GM21526 (cell line): ENCODE results near the gene MED10.

Source experiments
- ATAC-seq: cut with Tn5 transposase; IDR thresholded peaks from one replicate; pipeline ENCODE4 v1.9.1; 2021; ENCODE audit warnings: moderate library complexity; ENCODE audit not compliant: unreplicated experiment, low FRiP score

The MED10 gene

DNA sequence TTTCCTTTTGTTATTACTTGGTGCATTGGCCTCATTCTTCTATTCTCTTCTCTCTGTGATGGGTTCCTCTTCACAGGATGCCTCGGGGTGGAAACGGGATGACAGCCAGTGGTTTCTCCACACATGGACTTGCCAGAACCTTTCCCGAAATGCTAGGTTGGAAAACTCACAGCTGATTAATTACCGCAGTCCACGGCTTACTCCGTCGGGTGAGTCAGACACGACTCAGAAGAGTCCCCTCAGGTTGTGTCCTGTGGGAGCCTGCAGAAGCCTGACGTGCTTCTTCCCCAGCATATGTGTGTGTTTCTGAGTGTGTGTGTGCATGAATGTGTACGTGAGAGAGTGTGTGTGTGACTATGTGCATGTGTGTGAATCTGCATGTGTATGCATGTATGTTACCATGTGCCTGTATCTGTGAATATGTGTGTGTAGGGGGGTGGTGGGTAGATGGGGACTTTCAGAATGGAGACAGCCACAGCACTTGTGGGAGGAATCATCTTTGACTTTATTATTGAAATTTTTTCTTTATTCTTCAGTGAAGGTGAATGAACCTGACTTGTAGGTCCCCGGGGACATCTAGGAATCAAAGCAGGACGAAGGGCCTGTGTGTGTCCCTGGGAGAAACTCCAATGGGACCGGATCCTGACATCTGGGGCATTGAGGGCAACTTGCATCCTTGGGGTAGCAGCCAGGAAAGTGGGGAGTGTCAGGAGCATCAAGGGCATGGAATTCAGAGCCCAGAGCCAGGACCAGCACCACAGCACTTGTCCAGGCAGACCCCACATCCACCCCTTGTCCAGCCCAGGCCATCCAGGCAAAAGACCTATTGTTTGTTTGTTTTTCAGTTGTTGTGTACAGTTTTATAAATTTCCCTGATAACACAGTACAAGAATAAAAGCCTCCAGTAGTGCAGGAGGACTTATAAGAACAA lies 21.9 kb upstream of the MED10 start:
- ATAC-seq: no peak

DNA sequence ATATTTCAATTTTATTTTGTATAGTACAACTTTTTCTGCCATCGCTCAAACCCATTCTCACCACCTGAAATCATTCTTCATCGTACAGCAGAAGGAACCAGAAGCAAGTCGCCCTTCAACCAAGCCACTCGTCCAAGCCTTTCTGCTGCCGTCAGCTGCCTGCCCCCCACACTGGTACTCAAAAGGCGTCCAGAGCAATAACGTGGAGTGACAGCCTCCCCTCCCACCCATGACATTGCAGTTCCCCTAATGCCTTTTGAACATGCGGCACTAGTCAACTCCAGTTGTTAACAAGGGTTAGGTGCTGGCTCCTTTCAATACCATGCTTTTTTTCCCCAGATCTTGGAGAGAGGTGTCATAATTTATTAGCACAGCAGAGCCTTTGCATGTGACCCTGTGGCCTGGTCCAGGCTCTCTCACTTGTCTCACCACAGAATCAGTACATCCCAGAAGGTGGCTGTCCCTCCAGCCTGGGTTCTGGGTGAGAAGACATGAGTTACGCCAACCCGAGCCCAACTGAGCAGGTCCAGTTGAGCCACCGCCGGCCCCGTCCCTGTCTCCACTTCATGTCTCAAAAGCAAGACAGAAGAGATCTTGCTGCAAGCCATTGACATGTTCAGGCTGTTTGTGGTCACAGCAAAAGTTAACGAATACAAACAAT lies 20.4 kb upstream of the MED10 start:
- no peak for ATAC-seq

DNA sequence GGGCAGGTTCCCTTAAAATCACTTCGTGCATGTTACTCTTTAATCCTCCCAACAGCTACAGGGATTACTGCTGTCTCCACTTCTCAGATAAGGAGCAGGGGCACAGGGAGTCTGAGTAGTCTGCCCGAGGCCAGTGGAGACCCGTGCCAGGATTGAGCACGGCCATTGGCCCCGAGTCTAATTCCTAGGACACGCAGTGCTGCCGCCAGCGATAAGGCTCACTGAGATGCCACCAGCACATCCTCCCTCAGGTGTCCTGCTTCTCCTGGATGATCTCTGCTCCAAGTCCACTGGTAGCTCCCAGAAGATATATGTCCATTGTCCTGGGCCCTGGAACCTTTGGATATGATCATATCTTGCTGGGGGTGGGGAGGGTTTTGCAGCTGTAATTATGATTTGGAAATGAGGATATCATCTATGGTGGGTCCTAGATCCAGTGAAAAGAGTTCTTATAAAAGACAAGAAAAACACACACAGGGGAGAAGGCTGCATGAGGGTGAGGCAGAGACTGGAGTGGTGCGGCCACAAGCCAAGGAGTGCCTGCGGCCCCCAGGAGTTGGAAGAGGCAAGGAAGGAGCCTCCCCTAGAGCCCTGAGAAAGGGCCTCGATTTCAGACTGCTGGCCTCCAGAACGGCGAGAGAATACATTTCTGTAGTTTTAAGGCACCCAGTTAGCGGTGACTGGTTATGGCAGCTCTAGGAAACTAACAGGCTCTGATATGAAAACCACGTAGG lies 19.4 kb upstream of the MED10 start:
- ATAC-seq: no peak

DNA sequence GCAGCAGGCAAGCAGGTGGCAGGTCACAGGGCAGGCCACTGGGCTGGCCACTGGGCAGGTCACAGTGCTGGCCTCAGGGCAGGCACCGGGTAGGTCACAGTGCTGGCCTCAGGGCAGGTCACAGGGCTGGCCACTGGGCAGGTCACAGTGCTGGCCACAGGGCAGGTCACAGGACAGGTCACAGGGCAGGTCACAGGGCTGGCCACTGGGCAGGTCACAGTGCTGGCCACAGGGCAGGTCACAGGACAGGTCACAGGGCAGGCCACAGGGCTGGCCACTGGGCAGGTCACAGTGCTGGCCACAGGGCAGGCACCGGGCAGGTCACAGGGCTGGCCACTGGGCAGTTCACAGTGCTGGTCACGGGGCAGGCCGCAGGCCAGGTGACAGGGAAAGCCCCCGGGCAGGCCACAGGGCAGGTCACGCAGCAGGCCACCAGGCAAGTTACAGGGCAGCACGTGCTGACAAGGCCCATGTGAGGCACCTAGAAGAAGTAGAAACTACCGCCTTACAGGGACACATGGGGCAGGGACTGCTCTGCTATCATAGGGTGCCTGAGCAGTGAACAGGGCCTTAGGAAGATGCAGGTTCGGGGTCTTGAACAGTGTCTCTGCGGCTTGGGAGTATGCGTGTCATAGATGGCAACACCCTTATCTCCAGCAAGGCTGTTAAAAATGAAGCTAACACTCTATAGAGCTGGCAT lies 18.6 kb upstream of the MED10 start:
- no peak for ATAC-seq

DNA sequence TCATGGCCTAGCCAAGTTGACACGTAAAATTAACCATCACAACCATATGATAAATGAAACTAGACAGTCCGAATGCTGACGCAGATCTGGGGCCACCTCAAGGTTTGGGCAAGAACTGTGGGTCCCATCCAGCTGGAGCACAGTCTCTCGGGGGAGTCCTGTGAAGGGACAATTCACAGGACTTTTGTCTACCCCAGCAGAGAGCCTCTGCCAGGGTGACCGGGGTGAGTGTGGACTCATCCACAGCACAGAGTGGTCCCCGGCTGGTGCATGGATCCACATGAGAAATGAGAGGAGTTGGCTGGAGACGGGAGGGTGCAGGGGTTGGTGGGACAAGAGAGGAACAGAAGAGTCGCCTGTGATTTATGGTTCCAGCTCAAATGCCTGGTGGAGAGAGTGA lies 17.7 kb upstream of the MED10 start:
- no peak for ATAC-seq

DNA sequence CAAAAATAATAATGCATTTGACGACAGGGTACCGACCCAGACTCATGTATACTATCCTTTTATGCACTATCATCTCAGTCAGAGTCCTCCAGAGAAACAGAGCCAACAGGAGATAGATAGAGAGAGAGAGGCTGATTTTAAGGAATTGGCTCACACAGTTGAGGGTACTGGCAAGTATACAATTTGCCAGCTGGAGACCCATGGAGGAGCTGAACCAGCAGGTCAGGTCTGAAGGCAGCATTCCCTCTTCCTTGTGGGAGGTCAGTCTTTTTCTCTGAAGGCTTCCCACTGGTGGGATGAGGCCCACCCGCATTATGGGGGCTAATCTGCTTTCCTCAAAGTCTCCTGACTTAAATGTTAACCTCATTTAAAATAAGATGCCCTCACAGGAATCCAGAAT lies 17.3 kb upstream of the MED10 start:
- ATAC-seq: no peak

DNA sequence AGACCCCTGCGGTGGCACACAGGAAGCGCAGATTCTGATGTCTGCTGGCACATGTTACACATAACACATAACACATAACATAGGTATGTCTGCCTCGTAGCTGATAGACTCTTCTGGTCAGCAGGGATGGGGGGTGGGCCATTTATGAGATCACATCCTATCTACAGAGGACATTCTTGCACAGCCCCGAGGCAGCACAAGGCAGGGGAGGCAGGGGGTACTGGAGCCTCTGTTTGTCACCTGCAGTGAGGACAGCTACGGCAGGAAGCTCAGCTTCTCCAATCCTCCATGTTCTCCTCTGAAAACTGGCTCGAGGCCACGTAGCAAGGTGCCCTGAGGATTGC lies 16.7 kb upstream of the MED10 start:
- no peak for ATAC-seq

DNA sequence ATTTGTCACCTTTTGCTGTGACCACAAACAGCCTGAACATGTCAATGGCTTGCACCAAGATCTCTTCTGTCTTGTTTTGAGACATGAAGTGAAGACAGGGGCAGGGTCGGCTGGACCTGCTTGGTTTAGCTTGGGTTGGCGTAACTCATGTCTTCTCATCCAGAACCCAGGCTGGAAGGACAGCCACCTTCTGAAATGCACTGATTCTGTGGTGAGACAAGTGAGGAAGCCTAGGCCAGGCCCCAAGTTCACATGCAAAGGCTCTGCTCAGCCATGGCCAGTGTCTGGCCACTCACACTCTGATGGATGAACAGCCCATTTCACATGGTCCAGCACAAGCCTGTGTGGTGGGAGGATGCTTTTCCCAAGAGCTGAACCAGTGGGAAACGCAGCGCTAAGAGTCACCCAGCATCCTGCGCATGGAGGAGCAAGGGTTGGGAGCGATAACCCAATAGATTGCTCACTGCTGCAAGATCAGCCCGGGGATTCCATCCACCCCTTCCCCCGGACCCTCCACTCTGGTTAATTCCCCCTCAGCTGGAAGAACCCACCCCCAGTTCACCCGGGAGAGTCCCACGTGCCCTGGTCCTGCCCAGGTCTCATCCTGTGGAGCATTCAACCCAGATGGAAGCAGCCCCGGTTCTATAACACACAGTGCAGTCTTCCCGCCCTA lies 16.2 kb upstream of the MED10 start:
- ATAC-seq: no peak

DNA sequence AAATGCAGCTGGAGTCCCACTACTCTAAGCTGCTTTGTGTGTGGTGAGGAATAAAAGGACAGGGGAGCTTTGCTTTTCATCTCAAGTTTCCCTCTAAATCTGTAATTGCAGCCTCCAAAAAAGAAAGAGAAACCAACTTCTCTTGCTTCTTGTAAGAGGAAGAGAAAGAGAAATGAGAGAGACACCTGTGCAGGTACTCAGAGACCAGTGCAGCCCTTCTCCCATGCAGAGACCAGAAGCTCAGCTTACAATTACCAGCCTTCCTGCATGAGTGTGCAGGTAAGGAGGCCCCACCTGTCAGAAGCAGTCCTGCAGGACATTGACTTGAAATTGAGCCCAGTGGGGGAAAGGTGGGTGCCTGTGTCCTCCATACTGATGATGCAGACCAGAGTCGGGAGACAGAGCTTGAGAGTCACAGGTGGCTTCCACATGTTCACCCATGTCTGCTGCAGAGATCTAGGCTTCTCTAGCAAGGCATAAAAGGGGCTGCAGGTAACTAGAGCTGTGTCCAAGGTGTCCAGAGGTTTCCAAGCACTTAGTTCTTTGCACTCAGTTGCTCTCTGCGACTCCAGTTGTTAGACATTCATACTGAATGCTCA lies 15.3 kb upstream of the MED10 start:
- ATAC-seq: peak; percentile 61

DNA sequence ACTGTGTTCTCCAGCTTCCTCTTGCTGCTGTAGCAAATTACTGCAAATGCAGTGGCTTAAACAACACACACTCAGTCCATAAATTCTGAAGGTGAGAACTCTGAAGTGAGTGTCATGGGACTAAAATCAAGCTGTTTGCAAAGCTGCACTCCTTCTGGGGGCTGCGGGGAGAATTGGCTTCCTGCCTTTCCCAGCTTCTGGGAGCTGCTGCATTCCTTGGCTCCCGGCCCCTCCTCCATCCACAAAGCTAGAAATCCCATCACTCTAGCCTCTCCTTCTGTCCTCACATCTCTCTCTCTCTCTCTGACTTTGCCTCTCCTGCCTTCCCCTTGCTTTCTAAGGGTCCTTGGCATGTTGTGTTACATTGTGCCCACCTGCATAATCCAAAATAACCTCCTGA lies 14.2 kb upstream of the MED10 start:
- no peak for ATAC-seq

DNA sequence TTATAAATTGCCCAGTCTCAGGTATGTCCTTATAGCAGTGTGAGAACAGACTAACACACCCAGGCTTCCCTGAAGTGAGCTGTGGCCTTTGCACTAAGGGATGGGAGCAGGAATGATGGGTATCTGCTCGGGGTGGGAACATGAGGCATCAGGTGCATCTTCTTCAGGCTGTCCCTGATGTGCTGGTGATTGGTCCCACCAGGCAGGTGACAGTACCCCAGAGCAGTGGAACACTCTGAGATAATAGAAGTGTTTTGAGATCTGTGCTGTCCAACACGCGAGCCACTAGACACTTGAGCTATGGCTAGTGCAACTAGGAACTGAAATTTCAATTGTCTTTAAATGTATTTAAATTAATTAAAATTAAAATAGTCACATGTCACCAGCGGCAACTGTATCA lies 12.8 kb upstream of the MED10 start:
- ATAC-seq: no peak

DNA sequence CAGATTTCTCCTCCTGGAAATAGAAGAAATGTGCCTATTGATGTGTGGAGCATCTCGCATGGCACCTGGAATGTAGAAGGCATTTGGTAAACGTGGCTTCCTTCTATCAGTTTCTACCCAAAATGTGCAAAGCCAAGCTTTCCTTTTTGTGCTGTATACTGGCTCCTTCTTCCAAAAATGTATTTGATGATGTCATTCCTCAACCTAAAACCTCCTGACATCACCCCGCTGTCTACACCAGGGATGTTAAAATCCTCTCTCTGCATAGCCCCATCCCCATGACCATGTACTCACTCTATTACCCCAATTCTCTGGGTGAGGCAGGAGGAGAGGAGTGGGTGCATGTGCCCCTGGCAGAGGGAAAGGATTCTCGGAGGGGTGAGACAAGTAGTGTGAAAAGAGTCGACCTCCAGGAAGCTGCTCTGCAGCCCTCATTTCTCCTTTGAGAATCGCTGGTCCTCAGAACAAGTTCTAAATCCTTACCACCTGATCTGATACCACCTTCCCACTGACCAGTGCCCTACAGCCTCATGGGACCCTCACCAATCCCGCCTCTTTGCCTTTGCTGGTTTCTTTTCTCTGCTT lies 11.7 kb upstream of the MED10 start:
- no peak for ATAC-seq

DNA sequence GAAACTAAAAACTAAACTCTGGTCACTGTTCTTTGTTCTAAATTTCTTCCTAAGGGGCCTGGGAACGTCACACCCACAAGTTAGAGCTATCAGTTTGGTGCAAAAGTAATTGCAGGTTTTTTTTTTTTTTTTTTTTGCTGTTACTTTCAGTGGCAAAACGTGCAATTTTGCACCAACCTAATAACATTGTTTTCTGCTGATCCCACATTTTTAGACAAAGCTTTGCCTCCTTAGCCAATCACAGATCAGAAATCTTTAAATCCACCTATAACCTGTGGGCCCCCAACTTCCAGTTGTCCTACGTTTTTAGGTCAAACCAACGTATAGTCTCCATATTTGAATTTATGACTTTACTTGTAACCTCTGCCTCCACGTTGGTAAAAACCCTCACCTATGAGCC lies 11.1 kb upstream of the MED10 start:
- ATAC-seq: no peak

DNA sequence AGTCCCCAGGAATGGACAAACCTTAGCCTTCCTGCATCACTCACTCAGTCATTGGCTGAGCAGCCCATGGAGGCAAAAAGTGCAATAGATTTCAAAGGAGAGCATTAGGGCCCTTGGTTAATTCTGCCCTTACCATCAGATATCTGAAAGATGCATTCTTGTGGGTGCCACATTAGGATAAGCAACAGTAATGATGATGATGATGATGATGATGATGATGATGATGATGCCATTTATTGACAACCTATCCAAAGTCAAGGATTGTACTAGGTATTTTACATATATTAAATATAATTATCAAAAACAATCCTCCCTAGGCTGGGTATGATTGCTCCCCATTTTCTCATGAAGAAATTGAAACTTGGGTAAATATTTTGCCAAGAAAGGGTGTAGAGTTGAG lies 9.6 kb upstream of the MED10 start:
- ATAC-seq: no peak

DNA sequence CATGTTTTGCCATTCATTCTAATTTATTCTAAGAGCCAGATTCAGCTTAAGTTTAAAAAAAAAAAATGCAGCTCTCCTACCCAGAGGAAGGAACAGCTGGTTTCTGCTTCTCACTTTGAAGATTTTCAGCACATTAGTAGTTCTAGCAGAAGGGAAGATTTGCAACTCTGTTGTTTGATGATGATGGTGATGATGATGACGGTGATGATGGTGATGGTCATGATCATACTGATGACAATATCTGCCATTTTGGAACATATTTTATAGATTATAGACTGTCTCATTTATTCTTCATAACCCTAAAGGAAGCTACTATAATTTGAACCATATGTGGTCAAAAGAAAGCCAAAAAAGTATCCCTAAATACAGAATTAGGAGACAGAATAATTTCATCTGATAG lies 7.9 kb upstream of the MED10 start:
- ATAC-seq: no peak

DNA sequence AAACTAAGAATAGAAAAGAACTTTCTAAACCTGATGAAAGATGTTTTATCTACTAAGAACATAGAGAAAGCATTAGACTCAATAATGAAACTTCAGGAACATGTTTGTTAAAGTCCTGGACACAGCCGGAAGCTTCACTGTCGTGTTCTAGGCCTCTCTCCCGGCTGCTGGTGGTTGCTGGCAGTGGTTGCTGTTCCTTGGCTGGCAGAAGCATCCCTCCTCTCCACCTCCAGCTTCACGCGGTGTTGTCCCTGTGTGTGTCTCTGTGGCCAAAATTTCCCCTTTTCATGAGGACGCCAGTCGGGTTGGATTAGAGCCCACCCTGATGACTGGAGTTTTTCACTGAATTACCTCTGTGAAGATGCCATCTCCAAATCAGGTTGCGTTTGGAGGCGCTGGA lies 6.5 kb upstream of the MED10 start:
- no peak for ATAC-seq

DNA sequence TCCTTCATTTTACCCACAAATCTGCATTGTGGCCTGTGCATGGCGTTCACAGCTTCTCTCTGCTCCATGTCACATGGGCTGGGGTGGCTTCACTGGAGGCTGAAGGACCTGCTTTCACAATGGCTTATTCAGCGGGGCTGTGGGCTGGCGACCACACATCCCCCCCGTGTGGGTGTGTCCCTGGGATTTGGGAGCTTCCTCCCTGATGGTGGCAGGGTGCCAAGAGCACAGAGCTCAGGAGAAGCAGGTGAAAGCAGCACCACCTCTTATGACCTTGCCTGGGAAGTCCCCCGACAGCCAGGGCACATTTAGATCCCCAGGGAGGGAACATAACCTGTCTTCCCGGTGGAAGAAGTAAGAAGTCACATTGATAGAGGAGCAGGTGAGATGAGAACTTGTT lies 5.0 kb upstream of the MED10 start:
- no peak for ATAC-seq

DNA sequence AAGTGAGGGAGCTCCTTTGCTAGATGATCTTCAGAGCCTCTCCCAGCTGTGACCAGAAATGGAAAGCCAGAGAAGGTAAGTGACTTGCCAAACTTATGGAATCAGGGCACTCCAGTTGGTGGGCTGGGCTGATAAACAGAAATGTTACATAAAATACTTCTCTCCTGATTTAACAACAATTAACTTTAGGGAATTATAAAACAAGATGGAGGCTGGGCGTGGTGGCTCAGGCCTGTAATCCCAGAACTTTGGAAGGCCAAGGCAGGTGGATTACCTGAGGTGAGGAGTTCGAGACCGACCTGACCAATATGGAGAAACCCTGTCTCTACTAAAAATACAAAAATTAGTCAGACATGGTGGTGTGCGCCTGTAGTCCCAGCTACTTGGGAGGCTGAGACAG lies 899 bp upstream of the MED10 start:
- ATAC-seq: no peak

DNA sequence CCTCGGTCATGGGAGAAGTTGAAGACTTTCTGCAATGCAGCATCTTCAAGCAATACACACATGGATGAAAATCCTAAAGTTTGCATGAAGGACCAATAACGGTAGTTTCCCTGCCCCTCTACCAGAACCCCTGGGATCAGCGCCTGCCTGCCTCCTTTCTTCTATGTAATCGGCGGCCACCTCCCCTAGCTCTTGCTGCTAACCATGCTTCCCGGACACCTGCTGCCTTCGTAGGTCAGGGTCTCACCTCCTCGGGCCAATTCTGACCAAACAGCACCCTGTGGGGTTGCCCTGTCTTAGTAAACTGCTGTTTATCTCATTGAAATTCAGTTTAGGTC lies 388 bp upstream of the MED10 start:
- ATAC-seq: peak; percentile 33

DNA sequence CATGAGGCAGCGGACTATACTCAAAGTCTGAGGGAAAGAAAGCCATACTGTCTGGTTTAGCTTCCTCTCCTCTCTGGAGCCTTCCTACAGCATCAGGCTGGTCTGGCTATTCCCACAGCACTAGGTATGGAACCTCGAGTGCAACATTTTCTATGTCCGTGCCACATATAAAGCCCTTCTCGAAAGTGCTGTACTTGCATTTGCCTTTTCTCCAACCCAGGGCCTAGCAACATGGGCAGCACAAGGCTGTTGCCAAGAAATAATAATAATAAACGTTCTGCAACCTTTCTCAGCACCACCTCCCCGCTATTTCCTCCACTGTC lies 804 bp downstream of the MED10 start:
- no peak for ATAC-seq
